SKM-1 treated with dmso at 0.1 percent for 144 hours (cell line): ENCODE measurements around the gene TRIM22.
"Not testable (repeated sequence)": the region's sequence is repeated elsewhere in the genome, so short reads cannot be mapped to it uniquely, and the experiment has no call there.

Experiments
- DNase-seq: peaks from one replicate; lab custom pipeline; 2025; ENCODE audit not compliant: unreplicated experiment; lab: John Stamatoyannopoulos, UW

TRIM22 gene

GRCh38 chr11:5691238-5691963 lies 1.8 kb downstream of the TRIM22 start:
- DNase-seq, result not testable (repeated sequence)

DNA sequence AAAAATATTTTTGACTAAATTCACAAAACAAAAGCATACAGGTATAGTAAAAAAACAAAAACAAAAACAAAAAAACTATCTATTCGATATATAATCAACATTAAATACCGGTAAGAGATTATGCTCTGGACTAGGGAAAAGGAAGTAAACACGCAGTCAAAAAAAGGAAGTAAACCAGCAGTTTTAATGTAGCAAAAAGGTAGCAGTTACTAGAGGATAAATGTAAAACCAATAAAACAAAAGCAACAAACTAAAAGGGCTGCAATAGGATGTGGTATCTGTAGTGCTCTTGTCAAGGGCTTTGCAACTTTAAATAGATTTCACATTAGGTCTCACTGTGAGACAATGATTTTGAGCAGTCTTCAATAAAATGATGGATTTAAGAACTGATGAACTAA lies 2.4 kb downstream of the TRIM22 start:
- peak; percentile 40 for DNase-seq

GRCh38 chr11:5694642-5695041 lies 5.1 kb downstream of the TRIM22 start:
- no peak for DNase-seq

GRCh38 chr11:5695580-5695979 lies 6.0 kb downstream of the TRIM22 start:
- DNase-seq, result no peak

GRCh38 chr11:5696210-5696609 lies 6.6 kb downstream of the TRIM22 start:
- DNase-seq, result no peak

DNA sequence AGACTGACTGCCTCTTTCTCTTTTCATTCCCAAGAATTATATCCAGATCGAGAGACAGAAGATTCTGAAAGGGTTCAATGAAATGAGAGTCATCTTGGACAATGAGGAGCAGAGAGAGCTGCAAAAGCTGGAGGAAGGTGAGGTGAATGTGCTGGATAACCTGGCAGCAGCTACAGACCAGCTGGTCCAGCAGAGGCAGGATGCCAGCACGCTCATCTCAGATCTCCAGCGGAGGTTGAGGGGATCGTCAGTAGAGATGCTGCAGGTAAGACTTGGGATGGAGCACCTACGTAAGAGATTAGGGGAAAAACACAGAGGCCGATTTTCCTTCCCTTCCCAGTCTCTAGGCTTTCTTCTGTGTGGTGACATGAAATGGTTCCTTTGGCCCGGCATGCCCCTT lies 8.7 kb downstream of the TRIM22 start:
- DNase-seq, result no peak

- peak; percentile 55 for DNase-seq
Observed at GRCh38 chr11:5700421-5701054, 10.9 kb downstream of the TRIM22 start.

- DNase-seq, result no peak
Observed at GRCh38 chr11:5701055-5701577, 11.5 kb downstream of the TRIM22 start.

- DNase-seq, result no peak
Observed at GRCh38 chr11:5703741-5704536, 14.3 kb downstream of the TRIM22 start.

GRCh38 chr11:5705688-5706087 lies 16.1 kb downstream of the TRIM22 start:
- DNase-seq, result no peak

- no peak for DNase-seq
Observed at GRCh38 chr11:5712507-5712906, 22.9 kb downstream of the TRIM22 start.

DNA sequence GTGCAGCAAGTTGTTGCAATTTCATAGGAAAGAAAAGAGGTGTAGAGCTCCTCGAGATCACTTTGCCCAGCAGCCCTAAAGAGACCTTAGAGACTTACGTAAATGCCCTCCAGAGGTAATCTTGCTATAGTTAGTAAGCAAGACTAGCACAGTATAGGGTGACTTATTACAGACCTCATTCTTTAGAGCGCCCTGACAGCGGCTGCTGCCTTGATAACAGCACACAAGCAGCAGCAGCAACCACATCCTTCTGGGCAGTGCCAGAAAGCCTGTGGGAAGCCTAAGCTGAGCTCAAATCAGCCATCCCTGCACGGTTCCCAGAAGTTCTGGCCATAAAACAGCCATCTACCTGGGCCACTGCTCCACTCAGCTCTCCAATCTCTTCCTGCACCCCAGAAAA lies 24.1 kb downstream of the TRIM22 start:
- DNase-seq, result no peak

DNA sequence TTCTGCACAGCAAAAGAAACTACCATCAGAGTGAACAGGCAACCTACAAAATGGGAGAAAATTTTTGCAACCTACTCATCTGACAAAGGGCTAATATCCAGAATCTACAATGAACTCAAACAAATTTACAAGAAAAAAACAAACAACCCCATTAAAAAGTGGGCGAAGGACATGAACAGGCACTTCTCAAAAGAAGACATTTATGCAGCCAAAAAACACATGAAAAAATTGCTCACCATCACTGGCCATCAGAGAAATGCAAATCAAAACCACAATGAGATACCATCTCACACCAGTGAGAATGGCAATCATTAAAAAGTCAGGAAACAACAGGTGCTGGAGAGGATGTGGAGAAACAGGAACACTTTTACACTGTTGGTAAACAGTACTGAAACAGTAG lies 26.9 kb downstream of the TRIM22 start:
- DNase-seq, result not testable (repeated sequence)

- DNase-seq, result no peak
Observed at GRCh38 chr11:5719703-5720495, 30.3 kb downstream of the TRIM22 start.

- DNase-seq, result no peak
Observed at GRCh38 chr11:5722622-5723021, 33.0 kb downstream of the TRIM22 start.

DNA sequence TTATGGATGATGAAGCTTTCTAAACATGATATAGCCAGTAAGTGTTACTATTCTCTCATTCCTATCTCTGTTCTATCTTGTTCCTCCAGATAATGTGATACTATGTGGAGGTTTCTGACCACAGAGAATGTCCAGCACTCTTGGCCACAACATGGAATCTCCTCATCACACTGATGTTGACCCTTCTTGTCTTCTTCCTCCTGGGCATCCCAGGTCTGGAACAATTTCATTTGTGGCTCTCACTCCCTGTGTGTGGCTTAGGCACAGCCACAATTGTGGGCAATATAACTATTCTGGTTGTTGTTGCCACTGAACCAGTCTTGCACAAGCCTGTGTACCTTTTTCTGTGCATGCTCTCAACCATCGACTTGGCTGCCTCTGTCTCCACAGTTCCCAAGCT lies 36.8 kb downstream of the TRIM22 start:
- DNase-seq, result no peak

DNA sequence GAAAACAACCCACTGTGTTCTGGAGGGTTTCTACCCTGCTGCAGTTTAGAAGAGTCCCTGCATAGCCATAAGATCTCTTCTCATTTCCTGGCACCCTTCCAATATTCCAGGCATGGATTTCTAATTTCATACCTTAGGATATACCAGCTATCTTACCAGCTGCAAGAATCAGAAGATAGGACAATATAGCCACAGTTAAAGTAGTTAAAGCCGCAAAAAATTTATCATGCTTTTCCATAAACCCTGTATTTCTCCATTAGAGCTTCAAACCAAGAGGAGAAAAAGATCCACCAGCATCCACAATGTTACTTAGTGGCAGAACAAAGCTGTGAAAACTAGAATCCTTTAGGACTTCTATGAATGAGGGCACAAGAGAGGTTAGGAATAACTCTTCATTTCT lies 38.1 kb downstream of the TRIM22 start:
- DNase-seq, result no peak

GRCh38 chr11:5736396-5736795 lies 46.8 kb downstream of the TRIM22 start, which contains the start of gene OR56B1:
Gene OR56B1, plus strand, starts transcription at chr11:5736448. Its CDS starts 69 bp downstream, at chr11:5736517.
- DNase-seq, result no peak

DNA sequence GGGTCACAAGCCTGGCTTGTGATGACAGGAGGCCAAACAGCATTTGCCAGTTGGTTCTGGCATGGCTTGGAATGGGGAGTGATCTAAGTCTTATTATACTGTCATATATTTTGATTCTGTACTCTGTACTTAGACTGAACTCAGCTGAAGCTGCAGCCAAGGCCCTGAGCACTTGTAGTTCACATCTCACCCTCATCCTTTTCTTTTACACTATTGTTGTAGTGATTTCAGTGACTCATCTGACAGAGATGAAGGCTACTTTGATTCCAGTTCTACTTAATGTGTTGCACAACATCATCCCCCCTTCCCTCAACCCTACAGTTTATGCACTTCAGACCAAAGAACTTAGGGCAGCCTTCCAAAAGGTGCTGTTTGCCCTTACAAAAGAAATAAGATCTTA lies 47.5 kb downstream of the TRIM22 start:
- DNase-seq, result no peak

GRCh38 chr11:5737670-5738392 lies 48.2 kb downstream of the TRIM22 start:
- no peak for DNase-seq
